Parathyroid adenoma (tissue), 2 donors: ENCODE results near the gene VWA8.

Source experiments
- H2AFZ ChIP-seq: fragments of 300-600 bp; sonication (generic); one replicate; pipeline ENCODE4 v1.7.0; 2017; ENCODE audit warnings: antibody characterized with exemption, mild to moderate bottlenecking
- H3K27ac ChIP-seq: fragments of 300-600 bp; sonication (generic); one replicate; pipeline ENCODE4 v1.7.0; 2017
- H3K27me3 ChIP-seq: fragments of 300-600 bp; sonication (generic); one replicate; pipeline ENCODE4 v1.7.0; 2017; ENCODE audit warnings: low read length; ENCODE audit not compliant: control insufficient read depth, insufficient read depth
- H3K36me3 ChIP-seq: fragments of 300-600 bp; sonication (generic); one replicate; pipeline ENCODE4 v1.7.0; 2017; ENCODE audit warnings: low read length; ENCODE audit not compliant: control insufficient read depth, insufficient read depth
- H3K4me1 ChIP-seq: fragments of 300-600 bp; sonication (generic); one replicate; pipeline ENCODE4 v1.7.0; 2017; ENCODE audit warnings: control low read depth
- H3K4me2 ChIP-seq: fragments of 300-600 bp; sonication (generic); one replicate; pipeline ENCODE4 v1.7.0; 2017; ENCODE audit warnings: low read length
- H3K4me3 ChIP-seq: fragments of 300-600 bp; sonication (generic); one replicate; pipeline ENCODE4 v1.7.0; 2017; ENCODE audit warnings: low read depth, low read length
- H3K79me2 ChIP-seq: fragments of 300-600 bp; sonication (generic); one replicate; pipeline ENCODE4 v1.7.0; 2017; ENCODE audit warnings: control low read depth
- H3K9ac ChIP-seq: fragments of 300-600 bp; sonication (generic); one replicate; pipeline ENCODE4 v1.7.0; 2017; ENCODE audit warnings: mild to moderate bottlenecking
- H3K9me3 ChIP-seq: fragments of 300-600 bp; sonication (generic); one replicate; pipeline ENCODE4 v1.7.0; 2017; ENCODE audit warnings: low read length; ENCODE audit not compliant: control insufficient read depth
- TF ChIP-seq, protein P1 (sequence below): fragments of 300-600 bp; sonication (generic); IDR thresholded peaks from one replicate; pipeline ENCODE4 v1.7.0; 2017; ENCODE audit warnings: antibody characterized with exemption, mild to moderate bottlenecking
- donor health status: primary hyperparathyroidism.

Gene VWA8

GRCh38 chr13:41991936-41992335, 31.0 kb upstream of the VWA8 start:
- H3K9ac ChIP-seq: no peak overlapping the region
- no peak overlapping the region for H2AFZ ChIP-seq
- no peaks in the 10 kb centered on the region for H3K27me3 ChIP-seq
- H3K79me2 ChIP-seq: no peaks in the 10 kb centered on the region
- H3K4me1 ChIP-seq: no peaks in the 10 kb centered on the region
- H3K27ac ChIP-seq: no peak overlapping the region
- TF ChIP-seq, protein P1, sequence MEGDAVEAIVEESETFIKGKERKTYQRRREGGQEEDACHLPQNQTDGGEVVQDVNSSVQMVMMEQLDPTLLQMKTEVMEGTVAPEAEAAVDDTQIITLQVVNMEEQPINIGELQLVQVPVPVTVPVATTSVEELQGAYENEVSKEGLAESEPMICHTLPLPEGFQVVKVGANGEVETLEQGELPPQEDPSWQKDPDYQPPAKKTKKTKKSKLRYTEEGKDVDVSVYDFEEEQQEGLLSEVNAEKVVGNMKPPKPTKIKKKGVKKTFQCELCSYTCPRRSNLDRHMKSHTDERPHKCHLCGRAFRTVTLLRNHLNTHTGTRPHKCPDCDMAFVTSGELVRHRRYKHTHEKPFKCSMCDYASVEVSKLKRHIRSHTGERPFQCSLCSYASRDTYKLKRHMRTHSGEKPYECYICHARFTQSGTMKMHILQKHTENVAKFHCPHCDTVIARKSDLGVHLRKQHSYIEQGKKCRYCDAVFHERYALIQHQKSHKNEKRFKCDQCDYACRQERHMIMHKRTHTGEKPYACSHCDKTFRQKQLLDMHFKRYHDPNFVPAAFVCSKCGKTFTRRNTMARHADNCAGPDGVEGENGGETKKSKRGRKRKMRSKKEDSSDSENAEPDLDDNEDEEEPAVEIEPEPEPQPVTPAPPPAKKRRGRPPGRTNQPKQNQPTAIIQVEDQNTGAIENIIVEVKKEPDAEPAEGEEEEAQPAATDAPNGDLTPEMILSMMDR: no peak
- H3K4me2 ChIP-seq: no peak overlapping the region
- H3K36me3 ChIP-seq: no peaks in the 10 kb centered on the region
- no peak overlapping the region for H3K4me3 ChIP-seq
- H3K9me3 ChIP-seq: no peaks in the 10 kb centered on the region

DNA sequence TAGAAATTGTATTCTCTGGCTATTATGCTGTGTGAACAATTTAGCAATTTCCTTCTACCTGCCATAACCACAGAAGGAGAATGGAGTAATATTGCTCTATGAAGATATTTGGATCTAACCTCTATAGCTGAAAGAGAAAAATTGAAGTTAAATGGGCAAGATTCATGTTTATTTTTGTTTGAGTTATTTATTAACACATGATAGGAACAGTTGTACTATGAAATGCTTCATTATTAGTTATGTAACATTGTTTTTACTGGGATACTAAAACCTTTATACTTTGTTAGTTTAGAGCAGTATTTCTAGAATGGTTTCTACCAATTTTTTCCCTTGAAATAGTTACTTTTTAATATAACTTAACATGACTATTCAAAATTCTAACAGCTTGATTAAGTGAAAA, 27.3 kb upstream of the VWA8 start:
- no peak overlapping the region for H3K4me2 ChIP-seq
- H2AFZ ChIP-seq: no peak overlapping the region
- H3K4me1 ChIP-seq: no peaks in the 10 kb centered on the region
- no peaks in the 10 kb centered on the region for H3K79me2 ChIP-seq
- no peaks in the 10 kb centered on the region for H3K36me3 ChIP-seq
- no peak overlapping the region for H3K27ac ChIP-seq
- H3K4me3 ChIP-seq: no peak overlapping the region
- TF ChIP-seq, protein P1: no peak
- no peak overlapping the region for H3K9ac ChIP-seq
- H3K27me3 ChIP-seq: no peaks in the 10 kb centered on the region
- no peaks in the 10 kb centered on the region for H3K9me3 ChIP-seq

DNA sequence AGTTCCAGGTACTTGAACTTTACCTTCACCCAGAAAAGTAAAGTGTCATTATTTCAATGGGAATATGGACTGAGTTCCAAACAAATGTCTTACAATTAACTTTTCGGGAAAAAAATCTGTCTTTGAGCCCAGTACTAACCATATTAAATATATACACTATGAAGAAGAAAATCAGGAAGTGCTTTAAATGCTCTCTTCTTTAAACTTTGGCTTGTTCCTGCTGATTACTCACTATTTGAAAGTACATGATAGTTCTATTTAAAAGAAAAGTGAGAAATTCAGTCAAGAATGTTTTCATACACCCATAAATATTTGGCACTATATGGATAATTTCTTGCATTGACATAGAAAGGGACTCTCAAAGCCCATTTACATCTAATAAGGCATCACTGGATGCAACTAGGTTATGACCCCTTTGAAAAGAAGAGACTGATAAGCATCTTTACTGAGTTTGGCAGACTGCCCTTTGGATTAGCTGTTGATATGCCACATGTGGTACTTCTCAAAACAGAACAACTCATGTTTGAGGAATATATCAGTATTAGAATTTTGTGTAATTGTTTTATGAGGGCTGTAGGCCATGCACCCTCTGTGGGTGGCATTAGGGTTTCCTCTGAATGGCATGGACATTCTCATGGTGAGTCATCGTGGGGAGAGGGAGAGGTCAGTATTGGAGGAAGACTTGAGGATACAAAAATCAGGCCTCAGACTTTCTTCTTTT, 25.0 kb upstream of the VWA8 start:
- Histone ChIP-seq H3K4me2 (no peak overlapping the region), H3K4me1 (no peaks in the 10 kb centered on the region), H3K27ac (no peak overlapping the region), H2AFZ (no peak overlapping the region), H3K9me3 (no peaks in the 10 kb centered on the region), H3K4me3 (no peak overlapping the region), H3K9ac (no peak overlapping the region), H3K27me3 (no peaks in the 10 kb centered on the region), H3K79me2 (no peaks in the 10 kb centered on the region), H3K36me3 (no peaks in the 10 kb centered on the region)
- TF ChIP-seq, protein P1: no peak

DNA sequence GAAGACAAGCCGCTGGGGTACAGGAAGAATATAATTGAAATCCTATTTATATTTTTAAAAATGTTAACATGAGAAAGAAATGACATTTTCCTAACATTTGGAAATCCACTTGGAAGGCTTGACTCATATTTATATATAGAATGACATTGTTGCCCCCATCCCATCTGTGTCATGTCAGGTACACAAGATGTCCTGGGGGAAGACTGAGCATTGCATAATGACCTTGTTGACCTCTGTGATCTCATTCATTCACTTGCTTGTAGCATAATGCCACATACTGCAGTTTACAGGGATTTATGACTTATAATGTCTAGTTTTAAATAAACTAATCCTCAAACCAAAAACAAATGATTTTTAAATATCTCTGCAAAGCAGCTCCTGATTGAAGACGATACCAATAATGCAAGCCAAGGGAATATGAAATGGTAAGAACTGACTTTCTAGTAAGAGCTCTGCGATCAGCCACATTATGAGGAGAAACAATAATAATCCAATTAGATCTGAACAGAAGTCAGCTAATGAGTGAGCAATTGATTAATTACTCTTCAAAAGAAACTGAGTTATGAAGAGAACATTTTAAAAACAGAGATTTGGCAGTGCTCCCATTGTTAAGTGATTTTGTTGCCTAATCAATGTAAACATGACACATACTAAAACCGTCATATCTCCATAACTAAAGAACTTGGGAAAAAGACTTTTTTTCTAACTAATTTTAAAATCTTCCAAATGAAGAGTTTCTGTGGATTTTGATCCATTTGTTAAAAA, 21.2 kb upstream of the VWA8 start:
- Histone ChIP-seq H3K27ac (no peak overlapping the region), H3K27me3 (no peaks in the 10 kb centered on the region), H3K4me2 (no peak overlapping the region), H3K9me3 (no peaks in the 10 kb centered on the region), H2AFZ (no peak overlapping the region), H3K9ac (no peak overlapping the region), H3K4me3 (no peak overlapping the region), H3K36me3 (no peaks in the 10 kb centered on the region), H3K4me1 (no peaks in the 10 kb centered on the region), H3K79me2 (no peaks in the 10 kb centered on the region)
- TF ChIP-seq, protein P1: no peak
